Cerebellar cortex (tissue), 1 donor: ENCODE data around the gene CFAP161.
A peak's percentile ranks its signal among the peaks of the same experiment; 100 is the strongest.

Experiments
- DNase-seq: peaks from one replicate; pipeline ENCODE4 v3.0.0-alpha.2; 2015; ENCODE audit warnings: low spot score

Gene CFAP161

GRCh38 chr15:81133782-81134461 is at the start of gene CFAP161:
CFAP161 (plus strand) TSS chr15:81134270; CDS start chr15:81134330, 60 bp downstream.
- peak; percentile 83 for DNase-seq

GRCh38 chr15:81084716-81085115 is 49.4 kb upstream of the CFAP161 start:
- DNase-seq = no peak

GRCh38 chr15:81085213-81085612 is 48.9 kb upstream of the CFAP161 start:
- no peak for DNase-seq

GRCh38 chr15:81085898-81086297 is 48.2 kb upstream of the CFAP161 start:
- no peak for DNase-seq

- DNase-seq = no peak
These were observed 47.0 kb upstream of the CFAP161 start for GRCh38 chr15:81087066-81087465.

GRCh38 chr15:81087694-81088093 is 46.4 kb upstream of the CFAP161 start:
- DNase-seq = no peak

GRCh38 chr15:81088470-81089013 is 45.5 kb upstream of the CFAP161 start:
- DNase-seq = no peak

- DNase-seq = peak; percentile 55
These were observed 42.0 kb upstream of the CFAP161 start for GRCh38 chr15:81091889-81092558.

GRCh38 chr15:81092559-81092902 is 41.5 kb upstream of the CFAP161 start:
- no peak for DNase-seq

GRCh38 chr15:81093961-81094360 is 40.1 kb upstream of the CFAP161 start:
- no peak for DNase-seq

- no peak for DNase-seq
These were observed 38.2 kb upstream of the CFAP161 start for GRCh38 chr15:81095690-81096365.

- no peak for DNase-seq
These were observed 37.7 kb upstream of the CFAP161 start for GRCh38 chr15:81096398-81096797.

- no peak for DNase-seq
These were observed 36.8 kb upstream of the CFAP161 start for GRCh38 chr15:81097116-81097889.

- DNase-seq = peak; percentile 60
These were observed 36.2 kb upstream of the CFAP161 start for GRCh38 chr15:81097890-81098280.

GRCh38 chr15:81098349-81098748 is 35.7 kb upstream of the CFAP161 start:
- DNase-seq = no peak

GRCh38 chr15:81098861-81099651 is 35.0 kb upstream of the CFAP161 start:
- DNase-seq = no peak

- DNase-seq = peak; percentile 33
These were observed 31.9 kb upstream of the CFAP161 start for GRCh38 chr15:81101894-81102815.

GRCh38 chr15:81103857-81104256 is 30.2 kb upstream of the CFAP161 start:
- DNase-seq = no peak

GRCh38 chr15:81105545-81105944 is 28.5 kb upstream of the CFAP161 start:
- DNase-seq = no peak

- DNase-seq = peak; percentile 84
These were observed 27.5 kb upstream of the CFAP161 start for GRCh38 chr15:81106560-81106959.
